ENCODE data around the gene TNFSF12.

Gene TNFSF12

DNA sequence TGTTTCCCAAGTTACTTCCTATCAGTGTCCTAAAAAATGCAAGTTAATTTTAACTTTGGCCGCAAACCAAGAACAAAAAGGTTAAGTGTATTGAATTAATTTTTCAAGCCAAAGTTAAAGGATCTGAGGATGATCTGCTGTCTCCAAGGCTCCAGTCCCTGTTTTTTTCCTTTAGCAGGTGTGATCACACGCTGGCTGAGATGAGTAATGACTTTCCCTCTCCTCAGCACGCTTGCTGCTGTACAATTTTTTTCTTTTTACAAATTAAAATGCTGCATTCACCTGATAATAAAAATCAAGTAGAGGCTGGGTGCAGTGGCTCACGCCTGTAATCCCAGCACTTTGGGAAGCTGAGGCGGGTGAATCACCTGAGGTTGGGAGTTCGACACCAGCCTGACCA, 3.9 kb upstream of the TNFSF12 start:
- DNase-seq (ENCODE audit: low read depth), result no peak

GRCh38 chr17:7549401-7550055, 670 bp downstream of the TNFSF12 start:
- DNase-seq (ENCODE audit: low read depth), result peak; percentile 12

DNA sequence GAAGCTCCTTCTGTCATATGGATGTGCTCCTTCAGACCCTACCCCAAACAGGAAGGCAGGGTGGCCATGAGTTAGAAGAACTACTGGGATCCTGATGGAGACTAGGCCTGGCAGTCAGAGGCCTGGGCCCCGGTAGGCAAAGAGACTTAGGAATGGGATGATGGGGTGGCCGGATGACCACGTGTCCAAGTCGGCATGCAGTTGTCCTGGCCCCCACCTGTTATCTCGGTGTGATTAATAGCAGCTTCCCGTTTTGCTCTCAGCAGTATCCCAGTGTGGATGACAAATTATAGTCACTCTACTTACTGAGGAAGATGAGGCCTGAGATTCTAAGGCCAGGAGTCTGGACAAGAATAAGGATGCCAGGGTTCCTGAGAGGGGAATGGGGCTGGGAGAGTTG, 1.5 kb downstream of the TNFSF12 start:
- DNase-seq (ENCODE audit: low read depth), result no peak

DNA sequence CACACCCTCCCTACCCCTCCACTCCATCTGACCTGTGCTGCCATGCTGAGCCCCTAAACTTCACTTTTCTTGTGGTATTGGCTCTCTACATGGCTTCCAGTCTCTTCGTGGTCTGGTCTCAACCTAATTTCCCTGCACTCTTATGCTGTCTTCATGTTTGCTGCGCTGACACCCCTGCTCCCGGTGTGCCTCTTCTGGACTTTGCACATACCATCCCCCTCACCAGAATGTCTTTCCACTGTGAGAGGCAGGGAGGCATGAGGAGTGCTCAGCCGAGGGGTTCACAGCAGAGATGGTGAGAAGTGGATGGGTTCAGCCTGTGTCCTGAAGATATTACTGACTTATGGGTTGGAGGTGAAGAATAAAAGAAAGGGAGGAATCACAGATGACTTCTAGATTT, 2.5 kb downstream of the TNFSF12 start:
- DNase-seq (ENCODE audit: low read depth), result no peak

- DNase-seq (ENCODE audit: low read depth), result no peak
These were observed 3.8 kb downstream of the TNFSF12 start for GRCh38 chr17:7552621-7553051.

DNA sequence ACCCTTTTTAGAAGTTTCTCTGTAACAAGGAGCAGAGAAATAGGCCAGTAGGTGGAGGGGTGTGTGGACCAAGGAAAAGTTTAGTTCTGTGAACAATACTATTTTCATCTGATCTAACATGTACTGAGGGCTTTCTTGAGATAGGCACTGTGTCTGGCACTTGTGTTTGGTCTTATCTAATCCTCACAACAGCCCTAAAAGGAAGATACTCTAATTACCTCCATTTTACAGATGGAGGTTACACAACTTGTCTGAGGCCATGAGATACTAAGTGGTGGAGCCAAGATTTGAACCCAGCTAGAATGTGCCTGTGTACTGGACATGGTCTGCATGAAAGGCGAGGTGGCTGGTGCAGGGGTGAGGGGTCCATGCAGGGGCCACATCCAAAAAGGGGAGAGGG, 4.5 kb downstream of the TNFSF12 start:
- DNase-seq (ENCODE audit: low read depth), result no peak

DNA sequence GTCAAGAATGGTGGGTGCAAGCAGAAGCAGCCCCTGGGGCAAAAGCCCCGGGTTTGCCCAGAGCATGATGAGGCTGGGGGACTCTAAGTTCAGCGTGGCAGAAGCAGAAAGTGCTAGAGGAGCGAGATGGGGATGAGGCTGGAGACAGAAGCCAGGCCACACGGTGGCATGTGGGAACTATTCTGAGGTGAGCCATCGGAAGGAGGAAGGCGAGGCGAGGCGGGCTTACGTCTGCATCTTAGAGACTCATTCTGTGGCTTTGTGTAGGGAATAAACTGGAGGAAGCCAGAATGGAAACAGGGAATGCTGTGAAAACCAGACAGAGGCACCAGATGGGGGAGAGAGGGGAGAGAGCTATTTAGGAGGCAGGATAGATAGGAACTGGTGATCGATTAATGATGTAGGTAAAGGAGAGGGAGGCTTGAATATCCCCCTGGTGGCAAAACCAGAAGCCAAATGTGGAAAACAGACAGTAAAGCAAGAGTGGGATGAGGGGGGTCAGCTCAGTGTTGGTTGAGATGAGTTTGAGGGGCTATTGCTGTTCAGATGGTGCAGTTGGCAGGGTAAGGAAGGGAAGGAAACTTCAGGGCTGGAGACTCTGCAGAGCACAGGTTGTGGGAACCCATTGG, 6.6 kb downstream of the TNFSF12 start:
- no peak for DNase-seq (ENCODE audit: low read depth)

DNA sequence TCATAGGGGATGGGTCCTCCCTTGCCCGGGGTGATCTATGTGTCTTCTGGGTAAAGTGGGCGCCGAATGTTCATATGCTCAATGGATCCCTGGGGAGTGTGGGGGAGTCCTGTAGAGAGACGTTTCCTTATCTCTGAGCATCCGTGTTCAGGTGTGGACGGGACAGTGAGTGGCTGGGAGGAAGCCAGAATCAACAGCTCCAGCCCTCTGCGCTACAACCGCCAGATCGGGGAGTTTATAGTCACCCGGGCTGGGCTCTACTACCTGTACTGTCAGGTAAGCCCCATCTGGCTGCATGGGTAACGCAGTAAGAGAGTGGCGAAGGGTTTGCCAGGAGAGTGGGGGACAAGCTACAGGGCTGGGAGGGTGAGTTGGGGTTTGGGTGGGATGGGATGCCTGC, 7.8 kb downstream of the TNFSF12 start:
- DNase-seq (ENCODE audit: low read depth), result no peak

DNA sequence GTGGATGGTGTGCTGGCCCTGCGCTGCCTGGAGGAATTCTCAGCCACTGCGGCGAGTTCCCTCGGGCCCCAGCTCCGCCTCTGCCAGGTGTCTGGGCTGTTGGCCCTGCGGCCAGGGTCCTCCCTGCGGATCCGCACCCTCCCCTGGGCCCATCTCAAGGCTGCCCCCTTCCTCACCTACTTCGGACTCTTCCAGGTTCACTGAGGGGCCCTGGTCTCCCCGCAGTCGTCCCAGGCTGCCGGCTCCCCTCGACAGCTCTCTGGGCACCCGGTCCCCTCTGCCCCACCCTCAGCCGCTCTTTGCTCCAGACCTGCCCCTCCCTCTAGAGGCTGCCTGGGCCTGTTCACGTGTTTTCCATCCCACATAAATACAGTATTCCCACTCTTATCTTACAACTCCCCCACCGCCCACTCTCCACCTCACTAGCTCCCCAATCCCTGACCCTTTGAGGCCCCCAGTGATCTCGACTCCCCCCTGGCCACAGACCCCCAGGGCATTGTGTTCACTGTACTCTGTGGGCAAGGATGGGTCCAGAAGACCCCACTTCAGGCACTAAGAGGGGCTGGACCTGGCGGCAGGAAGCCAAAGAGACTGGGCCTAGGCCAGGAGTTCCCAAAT, 8.4 kb downstream of the TNFSF12 start:
- no peak for DNase-seq (ENCODE audit: low read depth)

- no peak for DNase-seq (ENCODE audit: low read depth)
These were observed 9.1 kb downstream of the TNFSF12 start for GRCh38 chr17:7557775-7558543.

DNA sequence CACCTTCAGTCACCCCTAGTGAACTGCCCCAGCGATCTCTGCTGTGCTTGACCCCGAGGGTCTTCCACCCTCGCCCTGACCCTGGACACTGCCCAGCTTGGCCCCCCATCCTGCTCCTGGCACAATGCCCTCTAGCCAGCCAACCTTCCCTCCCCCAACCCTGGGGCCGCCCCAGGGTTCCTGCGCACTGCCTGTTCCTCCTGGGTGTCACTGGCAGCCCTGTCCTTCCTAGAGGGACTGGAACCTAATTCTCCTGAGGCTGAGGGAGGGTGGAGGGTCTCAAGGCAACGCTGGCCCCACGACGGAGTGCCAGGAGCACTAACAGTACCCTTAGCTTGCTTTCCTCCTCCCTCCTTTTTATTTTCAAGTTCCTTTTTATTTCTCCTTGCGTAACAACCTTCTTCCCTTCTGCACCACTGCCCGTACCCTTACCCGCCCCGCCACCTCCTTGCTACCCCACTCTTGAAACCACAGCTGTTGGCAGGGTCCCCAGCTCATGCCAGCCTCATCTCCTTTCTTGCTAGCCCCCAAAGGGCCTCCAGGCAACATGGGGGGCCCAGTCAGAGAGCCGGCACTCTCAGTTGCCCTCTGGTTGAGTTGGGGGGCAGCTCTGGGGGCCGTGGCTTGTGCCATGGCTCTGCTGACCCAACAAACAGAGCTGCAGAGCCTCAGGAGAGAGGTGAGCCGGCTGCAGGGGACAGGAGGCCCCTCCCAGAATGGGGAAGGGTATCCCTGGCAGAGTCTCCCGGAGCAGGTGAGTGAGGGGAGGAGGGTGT, 9.9 kb downstream of the TNFSF12 start, which contains the start of gene TNFSF13:
Gene TNFSF13 (plus strand): TSS at position 207 of the 776 bp plus-strand sequence. CDS start 290 bp downstream, at position 497.
- DNase-seq (ENCODE audit: low read depth), result no peak

DNA sequence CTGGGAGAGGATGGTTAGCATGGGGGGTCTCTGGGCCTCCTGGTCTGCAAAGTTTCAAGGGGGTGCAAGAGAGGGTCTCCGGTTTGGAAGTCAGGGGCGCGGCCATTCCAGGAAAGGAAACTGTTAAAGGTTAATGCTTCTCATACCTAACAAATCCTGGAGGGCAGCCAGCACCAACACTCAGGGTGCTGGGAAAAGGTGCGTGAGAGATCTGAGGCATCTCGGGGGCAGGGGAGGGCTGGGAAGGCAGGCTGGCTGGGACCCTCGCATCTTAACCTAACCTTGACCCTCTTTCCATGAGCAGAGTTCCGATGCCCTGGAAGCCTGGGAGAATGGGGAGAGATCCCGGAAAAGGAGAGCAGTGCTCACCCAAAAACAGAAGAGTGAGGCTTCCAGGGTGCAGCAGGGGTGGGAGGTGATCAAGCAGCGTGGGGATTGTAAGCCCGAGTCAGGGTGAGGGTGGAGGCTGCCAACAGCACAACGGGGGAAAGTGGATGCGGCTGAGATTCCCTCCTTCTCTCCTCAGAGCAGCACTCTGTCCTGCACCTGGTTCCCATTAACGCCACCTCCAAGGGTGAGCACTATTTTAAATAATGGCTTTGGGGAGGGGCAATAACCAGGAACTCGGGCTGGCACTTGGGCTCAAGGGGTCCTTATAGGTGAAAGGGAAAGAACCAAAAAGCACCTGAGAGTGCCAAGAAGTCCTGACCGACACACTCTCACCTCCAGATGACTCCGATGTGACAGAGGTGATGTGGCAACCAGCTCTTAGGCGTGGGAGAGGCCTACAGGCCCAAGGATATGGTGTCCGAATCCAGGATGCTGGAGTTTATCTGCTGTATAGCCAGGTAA, 10.7 kb downstream of the TNFSF12 start:
- no peak for DNase-seq (ENCODE audit: low read depth)

GRCh38 chr17:7560172-7561027, 11.5 kb downstream of the TNFSF12 start:
- DNase-seq (ENCODE audit: low read depth), result no peak

DNA sequence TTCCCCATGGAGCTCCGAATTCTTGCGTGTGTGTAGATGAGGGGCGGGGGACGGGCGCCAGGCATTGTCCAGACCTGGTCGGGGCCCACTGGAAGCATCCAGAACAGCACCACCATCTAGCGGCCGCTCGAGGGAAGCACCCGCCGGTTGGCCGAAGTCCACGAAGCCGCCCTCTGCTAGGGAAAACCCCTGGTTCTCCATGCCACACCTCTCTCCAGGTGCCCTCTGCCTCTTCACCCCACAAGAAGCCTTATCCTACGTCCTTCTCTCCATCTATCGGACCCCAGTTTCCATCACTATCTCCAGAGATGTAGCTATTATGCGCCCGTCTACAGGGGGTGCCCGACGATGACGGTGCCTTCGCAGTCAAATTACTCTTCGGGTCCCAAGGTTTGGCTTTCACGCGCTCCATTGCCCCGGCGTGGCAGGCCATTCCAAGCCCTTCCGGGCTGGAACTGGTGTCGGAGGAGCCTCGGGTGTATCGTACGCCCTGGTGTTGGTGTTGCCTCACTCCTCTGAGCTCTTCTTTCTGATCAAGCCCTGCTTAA, 12.2 kb downstream of the TNFSF12 start:
- DNase-seq (ENCODE audit: low read depth), result peak; percentile 65

DNA sequence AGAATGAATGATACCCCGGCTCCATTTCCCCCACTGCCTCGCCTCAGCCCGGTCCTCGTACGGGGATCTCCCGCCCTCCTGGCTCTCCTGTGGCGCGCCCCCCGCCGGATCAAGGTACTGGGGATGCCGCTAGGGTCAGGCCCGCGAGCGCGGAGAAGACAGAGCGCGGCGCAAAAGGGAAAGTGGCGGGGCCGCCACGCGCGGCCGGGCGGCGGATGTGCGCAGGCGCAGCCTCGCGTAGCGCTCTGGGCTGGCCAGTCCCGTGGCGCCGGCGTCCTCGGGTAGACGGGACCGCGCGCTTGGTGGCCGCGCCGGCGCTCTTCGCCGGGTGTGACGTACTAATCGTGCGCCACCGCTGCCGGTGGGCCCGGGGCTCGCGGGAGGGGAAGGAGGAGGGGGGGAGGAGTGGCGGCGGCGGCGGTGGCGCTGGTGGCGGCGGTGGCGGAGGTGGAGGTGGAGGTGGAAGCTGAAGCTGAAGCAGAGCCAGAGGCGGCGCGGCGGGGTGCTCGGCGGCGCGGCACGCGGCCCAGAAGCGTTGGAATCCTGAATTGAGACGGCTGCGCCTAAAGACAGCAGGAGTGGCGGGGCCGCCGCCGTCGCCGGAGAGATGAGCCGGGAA, 12.8 kb downstream of the TNFSF12 start, which contains the start of gene SENP3:
Gene SENP3 (plus strand): TSS at position 331 of the 619 bp plus-strand sequence. CDS start 1,158 bp downstream, outside the sequence.
- peak; percentile 88 for DNase-seq (ENCODE audit: low read depth)

DNA sequence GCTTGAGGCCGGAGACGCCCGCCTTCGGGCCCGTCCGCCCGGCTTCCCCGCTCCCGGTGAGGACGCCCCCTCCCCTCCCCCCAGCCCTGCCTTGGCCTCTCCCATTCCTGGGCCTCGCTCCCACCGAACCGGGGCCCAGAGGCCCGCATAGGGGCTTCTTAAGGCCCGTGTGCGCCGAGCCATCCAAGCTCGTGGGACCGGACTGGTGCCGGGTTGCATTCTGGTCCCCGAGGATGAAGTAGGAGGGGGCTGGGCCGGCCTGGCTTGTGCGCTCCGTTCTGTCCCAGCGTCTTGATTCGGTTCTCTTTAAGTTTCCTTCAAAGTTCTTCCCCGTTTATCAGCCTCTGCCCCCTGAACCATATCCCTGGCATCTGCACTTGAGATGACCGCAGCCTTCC, 13.3 kb downstream of the TNFSF12 start:
- no peak for DNase-seq (ENCODE audit: low read depth)

GRCh38 chr17:7563115-7563869, 14.4 kb downstream of the TNFSF12 start:
- DNase-seq (ENCODE audit: low read depth), result no peak

- no peak for DNase-seq (ENCODE audit: low read depth)
These were observed 20.7 kb downstream of the TNFSF12 start for GRCh38 chr17:7569571-7569970.
